Spinal cord (tissue), 10 donors: ENCODE measurements around the gene COPS9. TPM values are rescaled to one million over a fixed set of nuclear protein-coding genes. Genes with fewer than 3 reads are reported as not detected.
A peak's percentile ranks its signal among the peaks of the same experiment; 100 is the strongest.

Source experiments
- DNase-seq, 6 donors: peaks; one replicate each; pipeline versions ENCODE4 v3.0.0 to v3.0.0-alpha.2; 2013 to 2015; ENCODE audit warnings: low spot score in 6 of 6, low read depth in 4 of 6
- H3K27ac ChIP-seq: one replicate; pipeline ENCODE4 v1.5.1; 2013; ENCODE audit warnings: low read depth, low read length, control low read depth
- H3K27me3 ChIP-seq: one replicate; pipeline ENCODE4 v1.6.1; 2013; ENCODE audit warnings: low read length; ENCODE audit not compliant: control insufficient read depth, insufficient read depth
- H3K36me3 ChIP-seq: one replicate; pipeline ENCODE4 v1.6.1; 2013; ENCODE audit warnings: low read length; ENCODE audit not compliant: control insufficient read depth, insufficient read depth
- H3K4me1 ChIP-seq: one replicate; pipeline ENCODE4 v1.6.1; 2013; ENCODE audit warnings: low read length; ENCODE audit not compliant: control insufficient read depth, insufficient read depth
- H3K4me3 ChIP-seq: one replicate; pipeline ENCODE4 v1.5.1; 2013; ENCODE audit warnings: low read depth, low read length, control low read depth
- H3K9me3 ChIP-seq: one replicate; pipeline ENCODE4 v1.6.1; 2013; ENCODE audit warnings: low read length; ENCODE audit not compliant: control insufficient read depth, insufficient read depth
- WGBS: methylation state at CpG from one replicate; pipeline ENCODE4 v1.1.5; 2013; ENCODE audit warnings: missing lambda C conversion rate; ENCODE audit not compliant: insufficient coverage; 5-methylcytosine and 5-hydroxymethylcytosine counted together
- polyA plus RNA-seq, 2 donors: library from polyadenylated mRNA; unstranded; fragments of 120-200 nt; gene quantifications; one replicate each; pipeline ENCODE4 v1.2.1, GENCODE V29; 2013; ENCODE audit not compliant: insufficient read length in 2 of 2
- total RNA-seq, 2 donors: library from RNA; depleted of rRNA in 1 of 2; stranded (reverse); fragments of 120-200 nt in 1 of 2; fragments of >200 nt in 1 of 2; gene quantifications; one replicate each; pipeline versions ENCODE4 v1.2.3 to v1.2.4, GENCODE V29; 2013 to 2014
- donor health status: healthy.

The COPS9 gene
- total and polyA plus RNA-seq, 4 donors = 90.3 to 219 (median 156) TPM

DNA sequence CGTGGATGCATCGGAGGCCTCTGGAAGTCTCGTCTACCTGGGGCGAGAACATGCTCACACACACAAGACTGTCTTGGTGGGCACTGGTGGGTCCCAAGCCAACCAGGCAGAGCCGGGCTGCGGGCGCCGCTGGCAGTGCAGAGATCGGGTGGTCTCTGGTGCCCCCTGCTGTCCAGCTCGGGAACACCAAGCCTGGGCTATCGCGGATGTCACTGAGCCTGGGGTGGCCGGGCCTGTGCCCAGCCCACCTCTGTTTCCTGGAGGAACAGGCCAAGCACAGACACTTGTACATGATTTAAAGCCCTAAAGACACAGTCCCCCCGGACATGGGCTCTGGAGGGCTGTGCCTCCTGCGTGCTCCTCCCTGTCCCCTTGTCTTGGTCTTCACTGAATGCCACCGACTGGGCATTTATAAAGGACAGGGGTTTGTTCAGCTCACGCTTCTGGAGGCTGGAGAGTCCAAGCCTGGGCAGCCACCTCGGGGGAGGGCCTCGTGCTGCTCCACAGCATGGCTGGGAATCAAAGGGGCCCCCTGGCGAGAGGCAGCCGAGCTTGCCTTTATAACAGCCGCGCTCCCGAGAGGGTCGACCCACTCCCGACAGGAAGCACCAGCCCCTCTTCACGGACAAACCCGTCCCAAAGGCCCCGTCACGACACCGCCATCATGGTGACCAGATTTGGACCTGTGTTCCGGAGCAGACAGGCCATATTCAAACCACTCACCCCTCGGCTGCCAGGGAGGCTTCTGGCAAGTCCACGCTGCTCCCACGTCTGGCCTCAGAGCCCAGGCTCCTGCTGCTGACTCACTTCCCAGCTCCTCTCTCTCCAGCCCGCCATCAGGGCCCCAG is 7.9 kb upstream of the COPS9 start:
- Histone ChIP-seq H3K27me3 (no peaks in the 10 kb centered on the region), H3K27ac (no peak overlapping the region), H3K4me3 (no peak overlapping the region), H3K36me3 (no peaks in the 10 kb centered on the region), H3K4me1 (peaks cover 46% of the 10 kb centered on the region), H3K9me3 (no peaks in the 10 kb centered on the region)
- 35% methylated on average over 36 of the region's 36 CpGs for WGBS
- DNase-seq = peak in 4 of 6 donors; percentile 43 to 93 (median 72)

DNA sequence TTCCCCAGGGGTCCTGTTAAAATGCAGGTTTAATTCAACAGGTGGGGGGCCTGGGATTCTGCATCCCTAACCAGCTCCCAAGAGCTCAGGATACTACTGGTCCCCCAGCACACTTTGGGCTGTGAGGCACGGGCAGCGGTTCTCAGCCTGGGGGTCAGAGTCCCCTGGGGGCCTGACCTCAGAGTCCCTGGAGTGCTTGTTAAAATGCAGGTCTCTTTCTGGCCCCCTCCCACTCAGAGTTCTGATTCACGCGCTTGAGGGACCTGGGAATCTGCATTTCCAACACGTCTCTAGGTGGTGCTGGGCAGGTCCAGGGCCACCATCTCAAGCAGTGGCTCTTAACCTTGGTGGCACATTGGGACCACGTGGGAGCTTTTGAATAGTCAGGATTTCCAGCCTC is 7.2 kb upstream of the COPS9 start:
- 71% methylated on average over 6 of the region's 6 CpGs for WGBS
- no peaks in the 10 kb centered on the region for H3K36me3 ChIP-seq
- H3K4me1 ChIP-seq = peaks cover 46% of the 10 kb centered on the region
- no peaks in the 10 kb centered on the region for H3K9me3 ChIP-seq
- DNase-seq = no peak
- no peaks in the 10 kb centered on the region for H3K27me3 ChIP-seq
- H3K4me3 ChIP-seq = no peak overlapping the region
- no peak overlapping the region for H3K27ac ChIP-seq

DNA sequence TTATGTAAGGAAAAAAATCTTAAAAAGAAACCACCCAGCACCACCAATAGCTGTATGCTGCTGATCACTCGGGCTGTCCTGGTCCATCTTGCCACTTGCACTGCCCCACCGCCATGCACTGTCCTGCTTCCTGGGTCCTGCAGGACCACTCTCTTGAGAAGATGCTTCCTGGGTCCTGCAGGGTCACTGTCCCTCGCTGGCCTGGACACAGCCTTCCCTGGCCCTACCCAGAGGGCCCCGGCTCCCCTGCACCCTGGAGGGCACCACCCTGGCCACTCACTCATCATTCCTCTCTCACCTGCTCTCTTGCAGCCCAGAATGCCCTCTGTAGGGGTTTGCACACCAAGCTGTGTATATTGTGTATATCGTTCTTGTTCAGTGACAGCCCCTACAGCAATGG is 6.8 kb upstream of the COPS9 start:
- Histone ChIP-seq H3K27me3 (no peaks in the 10 kb centered on the region), H3K9me3 (no peaks in the 10 kb centered on the region), H3K4me3 (no peak overlapping the region), H3K27ac (no peak overlapping the region), H3K36me3 (no peaks in the 10 kb centered on the region), H3K4me1 (peaks cover 46% of the 10 kb centered on the region)
- no peak for DNase-seq
- WGBS = 89% methylated on average over 5 of the region's 5 CpGs

DNA sequence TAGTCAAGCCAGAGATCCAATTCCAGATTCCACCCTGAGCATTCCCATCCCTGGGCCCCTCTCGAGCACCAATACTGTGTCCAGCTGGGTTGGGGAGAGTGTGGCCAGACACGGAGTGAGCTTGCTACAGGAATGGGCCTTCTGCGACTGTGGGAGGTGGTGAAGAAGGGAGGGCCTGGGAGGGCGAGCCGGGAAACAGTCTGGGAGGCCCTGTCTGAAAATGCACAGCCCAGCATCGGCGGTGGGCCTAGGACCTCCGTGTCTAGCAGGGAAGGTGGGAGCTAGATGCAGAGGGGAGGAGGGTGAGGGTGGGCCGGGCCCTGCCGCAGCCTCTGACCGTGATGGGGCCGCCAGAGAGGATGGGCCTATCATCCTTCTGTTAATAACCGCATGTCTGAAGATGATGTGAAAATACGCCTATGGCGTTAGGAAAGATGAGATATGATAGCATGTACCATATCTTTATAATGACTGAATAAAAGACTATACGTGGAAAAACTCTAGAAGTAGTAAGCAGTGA is 6.2 kb upstream of the COPS9 start:
- H3K9me3 ChIP-seq = no peaks in the 10 kb centered on the region
- WGBS = 86% methylated on average over 7 of the region's 16 CpGs
- no peak for DNase-seq

DNA sequence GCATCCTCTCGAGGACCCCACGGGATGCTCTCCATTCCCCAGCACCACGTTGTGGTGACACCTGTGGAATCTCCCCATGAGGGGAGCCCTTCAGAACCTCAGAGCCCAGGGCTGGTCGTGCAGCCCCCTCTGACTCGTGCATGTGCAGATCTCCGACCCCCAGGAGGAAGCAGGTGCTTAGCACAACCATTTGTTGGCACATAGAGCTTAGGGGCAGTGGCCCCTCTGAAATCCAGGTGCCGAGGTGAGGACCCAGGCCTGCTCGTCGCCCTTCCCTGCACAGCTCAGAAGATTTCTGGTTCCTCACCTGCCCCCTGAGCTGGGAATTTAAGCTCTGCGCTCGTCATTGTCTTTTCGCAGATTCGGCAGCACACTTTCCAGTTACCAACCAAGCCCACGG is 5.6 kb upstream of the COPS9 start:
- Histone ChIP-seq H3K27ac (no peak overlapping the region), H3K4me3 (no peak overlapping the region), H3K9me3 (no peaks in the 10 kb centered on the region), H3K27me3 (no peaks in the 10 kb centered on the region), H3K36me3 (no peaks in the 10 kb centered on the region), H3K4me1 (peaks cover 45% of the 10 kb centered on the region)
- 89% methylated on average over 14 of the region's 14 CpGs for WGBS
- no peak for DNase-seq

More for the DNA sequence above, 6.2 kb upstream of the COPS9 start:
- Histone ChIP-seq H3K36me3 (no peaks in the 10 kb centered on the region), H3K4me3 (no peak overlapping the region), H3K4me1 (peaks cover 46% of the 10 kb centered on the region), H3K27me3 (no peaks in the 10 kb centered on the region), H3K27ac (no peak overlapping the region)

DNA sequence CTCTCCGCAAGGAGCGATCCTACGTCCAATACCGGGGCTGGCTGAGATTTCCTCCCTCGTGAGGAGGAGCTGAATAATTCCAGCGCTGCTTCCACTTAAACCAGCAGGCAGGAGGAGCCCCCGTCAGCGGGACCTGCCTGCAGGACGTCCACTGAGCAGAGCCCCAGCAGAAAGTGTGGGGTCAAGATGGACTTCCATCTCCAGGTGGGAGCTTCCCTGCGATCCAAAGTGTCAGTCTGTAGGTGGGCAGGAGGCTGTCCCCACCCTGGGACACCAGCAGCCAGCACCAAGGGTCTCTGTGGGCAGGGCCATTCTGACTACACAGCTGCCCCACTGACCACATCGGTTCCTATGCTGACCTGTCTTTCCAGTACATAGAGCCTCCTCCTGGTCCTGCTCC is 4.8 kb upstream of the COPS9 start:
- Histone ChIP-seq H3K27me3 (no peaks in the 10 kb centered on the region), H3K27ac (no peak overlapping the region), H3K36me3 (no peaks in the 10 kb centered on the region), H3K9me3 (no peaks in the 10 kb centered on the region), H3K4me1 (peaks cover 42% of the 10 kb centered on the region), H3K4me3 (no peak overlapping the region)
- WGBS = 56% methylated on average over 11 of the region's 11 CpGs
- no peak for DNase-seq

DNA sequence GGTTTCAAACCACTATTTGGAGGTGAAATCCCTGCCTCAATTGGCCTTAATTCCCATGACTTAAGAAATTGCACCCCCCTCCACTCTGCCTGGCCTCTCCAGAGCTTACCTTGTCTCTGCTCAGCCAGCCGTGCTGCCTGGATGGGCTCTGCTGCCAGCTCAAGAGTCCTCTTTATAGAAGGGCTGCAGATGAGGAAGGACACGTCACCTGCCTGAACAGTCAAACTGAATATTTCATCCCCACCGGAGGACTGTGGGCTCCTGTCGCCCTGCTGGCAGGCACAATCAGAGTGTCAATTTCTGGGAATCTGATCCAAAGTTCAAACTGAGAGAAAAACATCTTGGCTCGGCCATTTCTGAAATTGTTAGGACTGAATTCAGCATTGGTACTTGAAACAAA is 4.4 kb upstream of the COPS9 start, which contains the start of gene OTOS:
TSS of gene OTOS (minus strand) at position 148 of the 400 bp plus-strand sequence. CDS start 332 bp downstream, outside the sequence.
- Histone ChIP-seq H3K4me3 (no peak within 1 kb of the TSS), H3K4me1 (peaks cover 40% of the 10 kb centered on the region), H3K27me3 (no peaks in the 10 kb centered on the region), H3K9me3 (no peaks in the 10 kb centered on the region), H3K27ac (no peak within 1 kb of the TSS), H3K36me3 (no peaks in the 10 kb centered on the region)
- peak in 1 of 6 donors; percentile 36 for DNase-seq
- WGBS = 32% methylated on average over 5 of the region's 5 CpGs

DNA sequence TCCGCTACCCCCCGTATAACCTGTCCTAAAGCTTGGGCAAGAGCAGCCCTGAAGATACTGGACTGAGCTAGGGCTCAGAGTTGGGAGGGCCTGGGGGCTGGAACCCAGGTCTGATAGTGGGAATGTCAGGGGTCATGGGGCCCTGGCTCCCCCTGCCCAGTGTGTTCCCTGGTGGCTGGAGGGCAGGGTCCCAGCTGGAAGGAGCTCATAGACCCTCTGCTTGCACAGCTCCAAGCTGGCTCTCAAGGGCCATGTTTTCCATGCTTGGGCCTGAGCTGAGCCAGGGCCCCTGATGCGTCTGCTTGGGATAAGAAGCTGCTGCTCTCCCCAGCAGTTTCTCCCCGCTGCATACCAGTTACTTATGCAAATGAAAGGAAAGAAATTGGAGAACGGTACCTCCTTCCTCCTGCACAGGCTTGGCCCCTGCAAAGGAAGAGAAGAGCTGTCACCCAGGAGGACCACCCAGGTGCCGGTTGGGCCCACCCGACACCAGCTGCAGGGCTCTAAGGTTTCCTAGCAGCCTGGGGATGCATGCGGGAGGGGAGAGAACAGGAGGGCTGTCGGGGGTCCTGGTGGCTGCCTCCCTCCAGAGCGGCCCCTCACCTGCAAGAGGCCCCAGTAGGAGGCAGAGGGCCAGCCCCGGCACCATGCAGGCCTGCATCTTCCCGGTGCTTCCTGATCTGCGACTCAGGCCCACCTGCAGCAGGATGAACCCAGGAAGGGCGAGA is 3.7 kb upstream of the COPS9 start:
- Histone ChIP-seq H3K27me3 (no peaks in the 10 kb centered on the region), H3K9me3 (no peaks in the 10 kb centered on the region), H3K27ac (no peak overlapping the region), H3K4me3 (no peak overlapping the region), H3K36me3 (peaks cover 3% of the 10 kb centered on the region), H3K4me1 (peaks cover 45% of the 10 kb centered on the region)
- no peak for DNase-seq
- 46% methylated on average over 9 of the region's 14 CpGs for WGBS

DNA sequence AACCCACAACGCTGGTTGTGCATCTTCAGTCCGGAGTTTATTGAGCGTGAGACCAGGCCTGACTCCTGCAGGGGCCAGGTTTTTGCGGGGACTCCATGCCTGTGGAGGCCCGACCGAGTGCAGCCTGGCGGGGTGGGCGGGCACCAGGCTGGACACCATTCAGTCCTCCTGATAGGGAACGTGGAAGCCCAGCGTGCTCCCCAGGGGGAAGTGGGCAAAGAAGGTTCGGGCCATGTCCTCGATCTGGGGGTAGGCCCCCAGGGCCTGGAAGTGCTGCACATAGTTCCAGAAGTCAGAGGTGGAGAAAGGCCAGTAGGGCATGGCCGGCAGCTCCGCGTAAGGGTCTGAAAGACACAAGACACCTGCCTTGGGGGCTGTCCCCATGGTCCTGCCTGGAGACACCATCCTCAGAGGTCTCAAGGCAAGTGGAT is 2.9 kb upstream of the COPS9 start:
- no peak for DNase-seq
- H3K9me3 ChIP-seq = no peaks in the 10 kb centered on the region
- H3K4me1 ChIP-seq = peaks cover 45% of the 10 kb centered on the region
- H3K4me3 ChIP-seq = no peak overlapping the region
- peaks cover 9% of the 10 kb centered on the region for H3K36me3 ChIP-seq
- no peaks in the 10 kb centered on the region for H3K27me3 ChIP-seq
- H3K27ac ChIP-seq = no peak overlapping the region
- WGBS = 88% methylated on average over 15 of the region's 15 CpGs
